Ascending aorta (tissue), 2 donors: Measurements from ENCODE around the gene DAPP1. TPM values are rescaled to one million over a fixed set of nuclear protein-coding genes. Genes with fewer than 3 reads are reported as not detected.

Source experiments
- DNase-seq, 2 donors: peaks; one replicate each; pipeline ENCODE4 v3.0.0-alpha.2; 2019; ENCODE audit warnings: low spot score in 2 of 2
- H3K27ac ChIP-seq, 2 donors: fragments of 200-600 bp; sonication (generic); one replicate each; pipeline ENCODE4 v1.5.1; 2016 to 2017; ENCODE audit warnings: mild to moderate bottlenecking in 1 of 2
- H3K27me3 ChIP-seq: fragments of 200-600 bp; sonication (generic); one replicate; pipeline ENCODE4 v1.5.1; 2017
- H3K36me3 ChIP-seq, 2 donors: fragments of 200-600 bp; sonication (generic); one replicate each; pipeline ENCODE4 v1.5.1; 2016
- H3K4me1 ChIP-seq, 2 donors: fragments of 200-600 bp; sonication (generic); one replicate each; pipeline ENCODE4 v1.5.1; 2016 to 2017; ENCODE audit warnings: mild to moderate bottlenecking in 1 of 2
- H3K4me3 ChIP-seq, 2 donors: fragments of 200-600 bp; sonication (generic); one replicate each; pipeline ENCODE4 v1.5.1; 2016 to 2017; ENCODE audit warnings: mild to moderate bottlenecking in 1 of 2
- H3K9me3 ChIP-seq, 2 donors: fragments of 200-600 bp; sonication (generic); one replicate each; pipeline ENCODE4 v1.5.1; 2016
- intact Hi-C: fragments of 100-400 bp; cut with DNase I; formaldehyde crosslinking; loops from one replicate; pipeline ENCODE4 v1.15.1; 2023
- total RNA-seq: library from RNA; depleted of rRNA; stranded (reverse); fragments of >200 nt; gene quantifications from one replicate; pipeline ENCODE4 v1.1.0, GENCODE V29; 2016
- TF ChIP-seq, protein P1 (sequence below), 3 experiments: fragments of 200-600 bp in 2 of 3; fragments of 450-650 bp in 1 of 3; sonication (generic) in 2 of 3; IDR thresholded peaks; one replicate each; pipeline ENCODE4 v1.5.1; 2016 to 2019; ENCODE audit warnings: antibody characterized with exemption in 3 of 3, mild to moderate bottlenecking in 1 of 3, moderate library complexity in 1 of 3

Gene DAPP1
- total RNA-seq, 1 donor from 2014 or later = not detected

DNA sequence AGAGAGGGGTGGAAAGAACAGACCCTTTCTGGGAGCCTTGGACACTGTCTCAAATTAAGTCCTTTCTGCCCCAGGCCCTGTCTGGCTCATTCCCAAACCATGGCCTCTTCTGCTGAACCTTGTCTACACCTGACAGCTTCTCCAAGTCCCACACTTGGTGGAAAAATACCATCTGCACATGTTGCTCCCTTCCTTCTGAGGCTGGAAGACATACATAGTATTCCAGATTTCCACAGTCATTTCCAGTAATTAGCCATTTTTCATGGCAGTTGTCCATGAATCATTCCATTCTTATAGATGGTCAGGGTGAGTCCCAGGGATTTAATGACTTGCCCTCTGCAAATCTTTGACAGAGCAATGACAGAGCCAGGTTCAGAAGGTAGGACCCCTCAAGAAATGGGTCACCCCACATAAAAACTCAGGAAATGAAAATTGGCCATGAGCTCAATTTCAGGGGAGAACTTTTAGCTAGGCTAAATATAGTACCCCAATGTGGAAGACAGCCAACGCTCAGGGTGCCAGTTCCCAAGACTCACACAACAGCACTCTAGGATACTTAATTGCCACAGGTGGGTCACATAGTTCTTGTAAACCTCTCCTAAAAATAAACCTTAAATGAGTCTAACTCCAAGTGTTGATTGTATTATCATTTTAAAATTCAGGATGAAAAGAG is 16.2 kb upstream of the DAPP1 start:
- Histone ChIP-seq H3K4me1 (peaks cover 0 to 9% of the 10 kb centered on the region in 2 donors), H3K9me3 (no peaks in the 10 kb centered on the region), H3K4me3 (no peak overlapping the region), H3K36me3 (no peaks in the 10 kb centered on the region), H3K27me3 (no peaks in the 10 kb centered on the region), H3K27ac (peak overlapping the region; percentile 46 to 60)
- TF ChIP-seq, protein P1, sequence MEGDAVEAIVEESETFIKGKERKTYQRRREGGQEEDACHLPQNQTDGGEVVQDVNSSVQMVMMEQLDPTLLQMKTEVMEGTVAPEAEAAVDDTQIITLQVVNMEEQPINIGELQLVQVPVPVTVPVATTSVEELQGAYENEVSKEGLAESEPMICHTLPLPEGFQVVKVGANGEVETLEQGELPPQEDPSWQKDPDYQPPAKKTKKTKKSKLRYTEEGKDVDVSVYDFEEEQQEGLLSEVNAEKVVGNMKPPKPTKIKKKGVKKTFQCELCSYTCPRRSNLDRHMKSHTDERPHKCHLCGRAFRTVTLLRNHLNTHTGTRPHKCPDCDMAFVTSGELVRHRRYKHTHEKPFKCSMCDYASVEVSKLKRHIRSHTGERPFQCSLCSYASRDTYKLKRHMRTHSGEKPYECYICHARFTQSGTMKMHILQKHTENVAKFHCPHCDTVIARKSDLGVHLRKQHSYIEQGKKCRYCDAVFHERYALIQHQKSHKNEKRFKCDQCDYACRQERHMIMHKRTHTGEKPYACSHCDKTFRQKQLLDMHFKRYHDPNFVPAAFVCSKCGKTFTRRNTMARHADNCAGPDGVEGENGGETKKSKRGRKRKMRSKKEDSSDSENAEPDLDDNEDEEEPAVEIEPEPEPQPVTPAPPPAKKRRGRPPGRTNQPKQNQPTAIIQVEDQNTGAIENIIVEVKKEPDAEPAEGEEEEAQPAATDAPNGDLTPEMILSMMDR (IDR thresholded peaks at IDR 0.05) = no peak
- intact Hi-C loops = loop anchor here (5.0 kb wide), 1 partner anchor 38 kb away; no protein-coding TSS in a partner anchor
- DNase-seq = no peak

DNA sequence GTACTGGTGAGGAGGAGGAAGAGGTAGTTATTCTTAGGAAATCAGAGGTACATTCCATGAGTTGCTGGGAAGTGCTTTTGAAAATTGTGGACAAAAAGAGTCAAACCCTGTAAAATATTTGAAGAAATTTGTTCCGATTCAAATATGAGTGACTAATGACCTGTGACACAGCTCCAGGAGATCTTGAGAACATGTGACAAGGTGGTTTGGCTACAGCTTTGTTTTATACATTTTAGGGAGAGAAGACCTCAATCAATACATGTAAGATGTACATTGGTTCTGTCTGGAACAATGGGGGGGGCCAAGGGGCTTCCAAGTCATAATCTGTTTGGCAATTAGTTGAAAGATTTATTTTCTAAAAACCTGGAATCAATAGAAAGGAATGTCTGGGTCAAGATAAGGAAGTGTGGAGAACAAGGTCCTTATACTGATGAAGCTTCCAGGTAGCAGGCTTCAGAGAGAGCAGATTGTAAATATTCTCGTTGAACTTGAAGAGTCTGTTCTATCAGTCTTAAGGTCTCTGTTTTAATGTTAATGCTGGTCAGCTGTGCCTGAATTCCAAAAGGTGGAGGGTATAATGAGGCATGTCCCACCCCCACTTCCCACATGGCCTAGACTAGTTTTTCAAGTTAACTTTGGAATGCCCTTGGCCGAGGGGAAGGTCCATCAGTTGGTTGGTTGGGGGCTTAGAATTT is 15.5 kb upstream of the DAPP1 start:
- no peaks in the 10 kb centered on the region for H3K27me3 ChIP-seq
- intact Hi-C loops = loop anchor here (5.0 kb wide), 1 partner anchor 39 kb away; no protein-coding TSS in a partner anchor
- no peak for DNase-seq
- no peak overlapping the region for H3K4me3 ChIP-seq
- H3K4me1 ChIP-seq = peaks cover 0 to 9% of the 10 kb centered on the region in 2 donors
- no peaks in the 10 kb centered on the region for H3K36me3 ChIP-seq
- peak overlapping the region; percentile 46 to 60 for H3K27ac ChIP-seq
- TF ChIP-seq, protein P1 (IDR thresholded peaks at IDR 0.05) = no peak
- no peaks in the 10 kb centered on the region for H3K9me3 ChIP-seq

DNA sequence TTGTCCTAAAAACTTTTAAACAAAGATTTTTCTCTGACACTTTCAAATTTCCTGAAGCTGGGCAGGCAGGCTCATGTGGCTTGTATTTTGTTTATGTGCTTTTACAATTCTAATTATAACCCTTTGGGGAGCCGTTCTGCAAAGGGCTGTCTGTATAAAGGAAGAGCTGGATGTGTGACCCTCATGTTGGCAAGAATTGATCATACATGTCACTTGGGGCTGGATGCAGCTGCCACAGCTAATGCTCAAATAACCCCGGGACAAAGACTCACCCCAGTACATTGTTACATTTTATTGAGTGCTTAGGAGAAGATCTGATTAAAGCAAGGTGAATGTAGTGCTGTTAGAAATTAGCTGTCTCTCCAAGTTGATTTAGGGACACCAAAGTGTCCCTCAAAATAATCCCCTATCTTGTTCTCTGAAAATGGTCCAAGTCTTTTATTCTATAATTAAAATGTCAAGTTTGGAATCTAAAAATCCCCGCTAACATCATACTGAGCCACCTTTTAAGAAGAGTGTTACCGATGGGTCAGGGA is 13.0 kb upstream of the DAPP1 start:
- Histone ChIP-seq H3K36me3 (no peaks in the 10 kb centered on the region), H3K27me3 (no peaks in the 10 kb centered on the region), H3K27ac (peak overlapping the region in 1 of 2 donors; percentile 13), H3K4me1 (peaks cover 0 to 9% of the 10 kb centered on the region in 2 donors), H3K4me3 (no peak overlapping the region), H3K9me3 (no peaks in the 10 kb centered on the region)
- TF ChIP-seq, protein P1 (IDR thresholded peaks at IDR 0.05) = no peak
- DNase-seq = no peak
- intact Hi-C loops = loop anchor here (5.0 kb wide), 1 partner anchor 41 kb away; no protein-coding TSS in a partner anchor

DNA sequence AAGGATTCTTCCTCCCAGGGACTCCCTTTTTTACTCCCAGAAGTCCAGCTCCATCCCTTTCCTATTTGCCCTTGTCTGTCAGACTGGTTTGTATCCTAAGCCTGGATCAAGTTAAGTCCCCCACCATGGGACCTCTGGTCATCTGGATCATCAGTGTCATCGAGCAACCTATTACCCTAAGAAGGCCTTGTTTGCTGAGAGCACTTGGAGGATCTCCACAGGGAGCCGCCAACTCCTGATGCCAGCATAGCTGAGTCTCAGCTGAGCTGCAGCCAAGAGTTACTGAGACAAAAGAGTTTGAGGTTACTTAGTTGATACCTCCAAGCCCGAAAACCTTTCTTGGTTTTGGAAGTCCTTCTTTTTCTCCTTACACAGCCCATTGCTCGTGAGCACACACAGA is 10.1 kb upstream of the DAPP1 start:
- no peaks in the 10 kb centered on the region for H3K9me3 ChIP-seq
- no peak overlapping the region for H3K27ac ChIP-seq
- intact Hi-C loops = no loop called here
- H3K27me3 ChIP-seq = no peaks in the 10 kb centered on the region
- no peak overlapping the region for H3K4me3 ChIP-seq
- DNase-seq = no peak
- TF ChIP-seq, protein P1 (IDR thresholded peaks at IDR 0.05) = no peak
- H3K36me3 ChIP-seq = no peaks in the 10 kb centered on the region
- no peaks in the 10 kb centered on the region for H3K4me1 ChIP-seq

DNA sequence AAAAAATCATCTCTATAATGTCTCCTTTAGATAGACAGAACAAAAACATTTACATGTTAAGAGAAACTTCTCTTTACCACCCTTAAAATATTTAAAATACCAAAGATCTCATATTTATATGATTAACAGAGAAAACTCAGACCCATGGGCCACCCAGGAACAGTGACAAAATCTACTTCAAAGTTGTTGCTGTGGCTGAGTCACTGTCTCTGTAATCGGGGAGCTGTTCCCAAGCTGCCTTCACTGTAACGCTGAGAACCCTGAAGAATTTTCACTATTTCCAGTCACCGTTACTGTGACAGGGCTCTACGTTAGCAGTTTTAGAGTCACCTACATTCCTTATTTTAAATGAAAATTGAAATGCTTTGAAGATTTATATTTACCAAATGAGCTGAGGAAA is 9.0 kb upstream of the DAPP1 start:
- H3K4me3 ChIP-seq = no peak overlapping the region
- H3K27me3 ChIP-seq = no peaks in the 10 kb centered on the region
- no peak overlapping the region for H3K27ac ChIP-seq
- H3K36me3 ChIP-seq = no peaks in the 10 kb centered on the region
- intact Hi-C loops = loop anchor here (1.0 kb wide), 1 partner anchor 247 kb away; no protein-coding TSS in a partner anchor
- DNase-seq = no peak
- TF ChIP-seq, protein P1 (IDR thresholded peaks at IDR 0.05) = no peak
- H3K4me1 ChIP-seq = no peaks in the 10 kb centered on the region
- no peaks in the 10 kb centered on the region for H3K9me3 ChIP-seq
